Measurements from ENCODE around the gene RAD51B. TPM values are rescaled to one million over a fixed set of nuclear protein-coding genes. Genes with fewer than 3 reads are reported as not detected.

The RAD51B gene
- total RNA-seq, 2 donors from 2014 or later, result 22.8 to 33.8 TPM

GRCh38 chr14:68384881-68385280 lies 565.3 kb downstream of the RAD51B start:
- Mint-ChIP-seq H3K36me3 (ENCODE audit: low read depth) (no peaks in the 10 kb centered on the region), H3K4me1 (peaks cover 13% of the 10 kb centered on the region), H3K4me3 (no peak overlapping the region), H3K27ac (no peak overlapping the region), H3K9me3 (no peaks in the 10 kb centered on the region), H3K27me3 (ENCODE audit: insufficient read depth) (no peaks in the 10 kb centered on the region)
- 93 to 94% methylated on average over 7 to 9 of the region's 9 CpGs for WGBS, 2 experiments (ENCODE audit: insufficient coverage in 1 of 2, insufficient read length in 1 of 2)
- peaks cover 3% of the 10 kb centered on the region for H3K4me1 ChIP-seq (ENCODE audit: control insufficient read depth, insufficient read depth, low read length)
- H3K27ac ChIP-seq (ENCODE audit: low read depth, low read length), result no peak overlapping the region
- TF ChIP-seq CTCF (conservative IDR thresholded peaks at IDR 0.05), result no peak
- H3K4me3 ChIP-seq (ENCODE audit: low read length), result no peak overlapping the region
- no peaks in the 10 kb centered on the region for H3K36me3 ChIP-seq (ENCODE audit: control insufficient read depth, insufficient read depth, low read length)
- no peaks in the 10 kb centered on the region for H3K27me3 ChIP-seq (ENCODE audit: control insufficient read depth, insufficient read depth, low read length, poor library complexity, severe bottlenecking)
- DNase-seq, result no peak
- no peaks in the 10 kb centered on the region for H3K9me3 ChIP-seq (ENCODE audit: control insufficient read depth, low read length)
- no peak overlapping the region for H3K9ac ChIP-seq (ENCODE audit: extremely low read depth, low read length, poor library complexity, severe bottlenecking)

- peaks cover 13% of the 10 kb centered on the region for H3K4me1 Mint-ChIP-seq
- no peaks in the 10 kb centered on the region for H3K36me3 Mint-ChIP-seq (ENCODE audit: low read depth)
- no peaks in the 10 kb centered on the region for H3K27me3 Mint-ChIP-seq (ENCODE audit: insufficient read depth)
- Histone ChIP-seq H3K4me1 (ENCODE audit: control insufficient read depth, insufficient read depth, low read length) (peaks cover 3% of the 10 kb centered on the region), H3K27me3 (ENCODE audit: control insufficient read depth, insufficient read depth, low read length, poor library complexity, severe bottlenecking) (no peaks in the 10 kb centered on the region), H3K9me3 (ENCODE audit: control insufficient read depth, low read length) (no peaks in the 10 kb centered on the region), H3K36me3 (ENCODE audit: control insufficient read depth, insufficient read depth, low read length) (no peaks in the 10 kb centered on the region), H3K9ac (ENCODE audit: extremely low read depth, low read length, poor library complexity, severe bottlenecking) (no peak overlapping the region), H3K27ac (ENCODE audit: low read depth, low read length) (no peak overlapping the region), H3K4me3 (ENCODE audit: low read length) (no peak overlapping the region)
- TF ChIP-seq CTCF (conservative IDR thresholded peaks at IDR 0.05), result no peak
- no peak overlapping the region for H3K27ac Mint-ChIP-seq
- no peak overlapping the region for H3K4me3 Mint-ChIP-seq
- 14 to 21% methylated on average over 1 of the region's 1 CpG for WGBS, 2 experiments (ENCODE audit: insufficient coverage in 1 of 2, insufficient read length in 1 of 2)
- DNase-seq, result peak; percentile 63
- no peaks in the 10 kb centered on the region for H3K9me3 Mint-ChIP-seq
Measured at GRCh38 chr14:68386446-68386845, 566.9 kb downstream of the RAD51B start.

- no peak for DNase-seq
- Histone ChIP-seq H3K27ac (ENCODE audit: low read depth, low read length) (no peak overlapping the region), H3K9me3 (ENCODE audit: control insufficient read depth, low read length) (no peaks in the 10 kb centered on the region), H3K9ac (ENCODE audit: extremely low read depth, low read length, poor library complexity, severe bottlenecking) (no peak overlapping the region), H3K36me3 (ENCODE audit: control insufficient read depth, insufficient read depth, low read length) (no peaks in the 10 kb centered on the region), H3K27me3 (ENCODE audit: control insufficient read depth, insufficient read depth, low read length, poor library complexity, severe bottlenecking) (no peaks in the 10 kb centered on the region), H3K4me1 (ENCODE audit: control insufficient read depth, insufficient read depth, low read length) (peaks cover under 1% of the 10 kb centered on the region), H3K4me3 (ENCODE audit: low read length) (no peak overlapping the region)
- no peaks in the 10 kb centered on the region for H3K9me3 Mint-ChIP-seq
- WGBS, 2 experiments (ENCODE audit: insufficient coverage in 1 of 2, insufficient read length in 1 of 2), result 73 to 84% methylated on average over 3 to 6 of the region's 6 CpGs
- H3K27ac Mint-ChIP-seq, result no peak overlapping the region
- H3K36me3 Mint-ChIP-seq (ENCODE audit: low read depth), result no peaks in the 10 kb centered on the region
- no peak for TF ChIP-seq CTCF (conservative IDR thresholded peaks at IDR 0.05)
- H3K4me3 Mint-ChIP-seq, result no peak overlapping the region
- no peaks in the 10 kb centered on the region for H3K27me3 Mint-ChIP-seq (ENCODE audit: insufficient read depth)
- peaks cover 13% of the 10 kb centered on the region for H3K4me1 Mint-ChIP-seq
Measured at GRCh38 chr14:68386950-68387779, 567.6 kb downstream of the RAD51B start.

All from endodermal cell (in vitro differentiated cells).